Chondrocyte (in vitro differentiated cells): Measurements from ENCODE around the gene LUZP1. TPM values are rescaled to one million over a fixed set of nuclear protein-coding genes. Genes with fewer than 3 reads are reported as not detected.

ENCODE experiments used
- DNase-seq: peaks from one replicate; pipeline ENCODE4 v3.0.0; 2021; ENCODE audit warnings: mixed read lengths, low spot score
- H3K27ac Mint-ChIP-seq: one replicate; pipeline ENCODE4 v1.8.0; 2021; ENCODE audit warnings: mild to moderate bottlenecking, moderate library complexity, mixed read lengths; ENCODE audit not compliant: unreplicated experiment
- H3K27me3 Mint-ChIP-seq: 2 replicates; pipeline ENCODE4 v1.8.0; 2021; ENCODE audit warnings: low read depth, mixed read lengths
- H3K36me3 Mint-ChIP-seq: 2 replicates; pipeline ENCODE4 v1.8.0; 2021; ENCODE audit warnings: low read depth, mixed read lengths
- H3K4me1 Mint-ChIP-seq: 2 replicates; pipeline ENCODE4 v1.8.0; 2021; ENCODE audit warnings: low read depth, mild to moderate bottlenecking, mixed read lengths
- H3K4me3 Mint-ChIP-seq: one replicate; pipeline ENCODE4 v1.8.0; 2021; ENCODE audit warnings: mild to moderate bottlenecking, moderate library complexity, mixed read lengths; ENCODE audit not compliant: unreplicated experiment
- H3K9me3 Mint-ChIP-seq: 2 replicates; pipeline ENCODE4 v1.8.0; 2021; ENCODE audit warnings: low read depth, mixed read lengths
- CTCF ChIP-seq: fragments of 200-600 bp; sonication (generic); IDR thresholded peaks from 2 replicates; pipeline ENCODE4 v1.5.0; 2021; ENCODE audit warnings: antibody characterized with exemption, mild to moderate bottlenecking, moderate library complexity
- total RNA-seq: library from RNA; stranded (reverse); gene quantifications from 3 replicates; pipeline ENCODE4 v1.2.1, GENCODE V29; 2021

The LUZP1 gene
- total RNA-seq, 1 donor from 2014 or later = 55.5 TPM

GRCh38 chr1:23215291-23215690, 46.6 kb upstream of the LUZP1 start:
- DNase-seq = no peak
- Mint-ChIP-seq H3K4me1 (peaks cover 19% of the 10 kb centered on the region), H3K27me3 (no peaks in the 10 kb centered on the region), H3K9me3 (no peaks in the 10 kb centered on the region), H3K36me3 (no peaks in the 10 kb centered on the region), H3K27ac (no peak overlapping the region), H3K4me3 (no peak overlapping the region)
- TF ChIP-seq CTCF = no peak

DNA sequence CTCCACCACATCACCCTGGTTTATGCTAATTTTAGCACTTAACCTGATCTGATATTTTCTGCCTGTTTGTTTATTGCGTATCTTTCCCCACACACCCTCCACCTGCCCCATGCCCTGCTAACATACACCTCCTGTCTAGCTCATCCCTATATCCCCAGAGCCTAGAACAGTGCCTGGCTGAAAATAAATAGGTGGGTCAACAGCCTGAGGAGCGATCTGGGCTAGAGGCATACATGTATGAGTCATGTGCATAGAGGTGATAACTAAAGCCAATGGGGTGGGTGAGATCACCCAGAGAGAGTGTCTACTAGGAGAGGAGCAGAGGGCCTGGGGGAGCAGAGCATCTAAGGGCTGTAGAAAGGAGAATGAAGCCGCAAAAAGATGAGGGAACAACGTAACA, 46.0 kb upstream of the LUZP1 start:
- no peaks in the 10 kb centered on the region for H3K27me3 Mint-ChIP-seq
- no peak for TF ChIP-seq CTCF
- DNase-seq = no peak
- no peak overlapping the region for H3K27ac Mint-ChIP-seq
- no peaks in the 10 kb centered on the region for H3K9me3 Mint-ChIP-seq
- H3K36me3 Mint-ChIP-seq = no peaks in the 10 kb centered on the region
- peaks cover 19% of the 10 kb centered on the region for H3K4me1 Mint-ChIP-seq
- no peak overlapping the region for H3K4me3 Mint-ChIP-seq

GRCh38 chr1:23211955-23212354, 43.3 kb upstream of the LUZP1 start:
- H3K36me3 Mint-ChIP-seq = no peaks in the 10 kb centered on the region
- no peak for DNase-seq
- no peaks in the 10 kb centered on the region for H3K27me3 Mint-ChIP-seq
- H3K4me1 Mint-ChIP-seq = peaks cover 15% of the 10 kb centered on the region
- no peaks in the 10 kb centered on the region for H3K9me3 Mint-ChIP-seq
- no peak overlapping the region for H3K4me3 Mint-ChIP-seq
- H3K27ac Mint-ChIP-seq = no peak overlapping the region
- no peak for TF ChIP-seq CTCF

- Mint-ChIP-seq H3K4me3 (no peak overlapping the region), H3K27me3 (no peaks in the 10 kb centered on the region), H3K27ac (no peak overlapping the region), H3K36me3 (no peaks in the 10 kb centered on the region), H3K9me3 (no peaks in the 10 kb centered on the region), H3K4me1 (peaks cover 9% of the 10 kb centered on the region)
- TF ChIP-seq CTCF = no peak
- no peak for DNase-seq
These were observed 42.3 kb upstream of the LUZP1 start for GRCh38 chr1:23210963-23211362.

DNA sequence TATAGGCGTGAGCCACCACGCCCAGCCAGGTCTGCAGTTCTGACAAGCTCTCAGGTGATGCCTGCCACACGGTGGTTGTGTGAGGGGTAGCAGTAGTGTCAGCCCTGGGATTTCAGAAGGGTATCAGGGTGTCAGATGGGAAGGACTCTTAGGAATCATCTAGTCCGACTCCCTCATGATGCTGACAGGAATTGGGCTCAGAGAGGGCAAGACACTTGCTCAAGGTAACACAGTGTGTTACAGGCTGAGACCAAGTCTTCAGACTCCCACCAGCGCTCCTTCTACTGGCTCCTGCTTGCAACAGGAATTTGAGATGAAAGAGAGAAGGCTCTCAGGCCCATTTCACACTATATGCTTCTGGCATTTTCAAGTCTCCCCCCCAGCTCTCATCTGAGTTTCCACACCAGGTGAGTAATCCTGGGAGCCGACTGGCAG, 41.7 kb upstream of the LUZP1 start:
- Mint-ChIP-seq H3K27ac (no peak overlapping the region), H3K9me3 (no peaks in the 10 kb centered on the region), H3K4me3 (no peak overlapping the region), H3K27me3 (no peaks in the 10 kb centered on the region), H3K4me1 (peaks cover 5% of the 10 kb centered on the region), H3K36me3 (peaks cover 1% of the 10 kb centered on the region)
- DNase-seq = no peak
- TF ChIP-seq CTCF = peak; percentile 34
